Gastroesophageal sphincter (tissue), 4 donors: ENCODE results near the gene VSTM4. TPM values are rescaled to one million over a fixed set of nuclear protein-coding genes. Genes with fewer than 3 reads are reported as not detected.

ENCODE experiments used
- ATAC-seq: fragments of 150-250 bp; one replicate; pipeline ENCODE4 v1.9.1; 2016; ENCODE audit warnings: mild to moderate bottlenecking, moderate library complexity
- H3K27ac ChIP-seq, 4 donors: fragments of 200-600 bp; sonication (generic) in 3 of 4; 1 replicate in 3 of 4; 2 replicates in 1 of 4; pipeline ENCODE4 v1.5.1; 2016 to 2019
- H3K27me3 ChIP-seq: fragments of 200-600 bp; sonication (generic); one replicate; pipeline ENCODE4 v1.5.1; 2019
- H3K36me3 ChIP-seq, 2 donors: fragments of 200-600 bp; sonication (generic); one replicate each; pipeline ENCODE4 v1.5.1; 2019; ENCODE audit warnings: control low read depth in 1 of 2
- H3K4me1 ChIP-seq, 3 donors: fragments of 200-600 bp; sonication (generic); 1 replicate in 2 of 3; 2 replicates in 1 of 3; pipeline ENCODE4 v1.5.1; 2016 to 2019; ENCODE audit warnings: control low read depth in 2 of 3
- H3K4me3 ChIP-seq, 2 donors: fragments of 200-600 bp; sonication (generic); one replicate each; pipeline ENCODE4 v1.5.1; 2019; ENCODE audit warnings: mild to moderate bottlenecking in 1 of 2, moderate library complexity in 1 of 2
- H3K9me3 ChIP-seq, 3 donors: fragments of 200-600 bp; sonication (generic); one replicate each; pipeline ENCODE4 v1.5.1; 2017 to 2019; ENCODE audit warnings: control low read depth in 2 of 3
- CTCF ChIP-seq, 4 experiments: fragments of 200-600 bp in 2 of 4; fragments of 450-650 bp in 2 of 4; sonication (generic) in 1 of 4; IDR thresholded peaks; one replicate each; pipeline ENCODE4 v1.5.1; 2017 to 2019; ENCODE audit warnings: antibody characterized with exemption in 4 of 4, mild to moderate bottlenecking in 2 of 4, moderate library complexity in 2 of 4
- EP300 ChIP-seq: sonication (generic); formaldehyde crosslinking; IDR thresholded peaks from one replicate; pipeline ENCODE4 v1.6.1; 2017; ENCODE audit warnings: antibody characterized with exemption, mild to moderate bottlenecking
- POLR2A ChIP-seq, 2 donors: fragments of 450-650 bp; IDR thresholded peaks; one replicate each; pipeline ENCODE4 v1.6.1; 2017; ENCODE audit warnings: antibody characterized with exemption in 2 of 2, mild to moderate bottlenecking in 2 of 2, moderate library complexity in 1 of 2
- POLR2AphosphoS5 ChIP-seq: sonication (generic); formaldehyde crosslinking; IDR thresholded peaks from one replicate; pipeline ENCODE4 v1.6.1; 2017; ENCODE audit warnings: antibody characterized with exemption
- WGBS, 2 donors: methylation state at CpG; one replicate each; pipeline ENCODE4 v1.1.5; 2018; ENCODE audit warnings: low coverage in 1 of 2; 5-methylcytosine and 5-hydroxymethylcytosine counted together
- total RNA-seq, 4 donors: library from RNA; depleted of rRNA; stranded (reverse); fragments of >200 nt; gene quantifications; one replicate each; pipeline ENCODE4 v1.1.0, GENCODE V29; 2016

VSTM4 gene
- total RNA-seq, 4 donors from 2014 or later: 11.4 to 25.1 (median 21.9) TPM

- Histone ChIP-seq H3K27ac (no peak overlapping the region), H3K9me3 (peaks cover 0 to 10% (median 0%) of the 10 kb centered on the region in 3 donors), H3K27me3 (no peaks in the 10 kb centered on the region), H3K4me3 (no peak overlapping the region), H3K36me3 (no peaks in the 10 kb centered on the region), H3K4me1 (peaks cover 0 to 24% (median 6%) of the 10 kb centered on the region in 3 donors)
- TF ChIP-seq EP300: no peak
- TF ChIP-seq POLR2AphosphoS5: no peak
- no peak for TF ChIP-seq POLR2A (IDR thresholded peaks at IDR 0.05)
- TF ChIP-seq CTCF (IDR thresholded peaks at IDR 0.05): no peak
- no peak for ATAC-seq
- 79 to 97% methylated on average over 5 to 11 of the region's 13 CpGs for WGBS, 2 donors
Measured at GRCh38 chr10:49091450-49092210, 23.7 kb downstream of the VSTM4 start.

DNA sequence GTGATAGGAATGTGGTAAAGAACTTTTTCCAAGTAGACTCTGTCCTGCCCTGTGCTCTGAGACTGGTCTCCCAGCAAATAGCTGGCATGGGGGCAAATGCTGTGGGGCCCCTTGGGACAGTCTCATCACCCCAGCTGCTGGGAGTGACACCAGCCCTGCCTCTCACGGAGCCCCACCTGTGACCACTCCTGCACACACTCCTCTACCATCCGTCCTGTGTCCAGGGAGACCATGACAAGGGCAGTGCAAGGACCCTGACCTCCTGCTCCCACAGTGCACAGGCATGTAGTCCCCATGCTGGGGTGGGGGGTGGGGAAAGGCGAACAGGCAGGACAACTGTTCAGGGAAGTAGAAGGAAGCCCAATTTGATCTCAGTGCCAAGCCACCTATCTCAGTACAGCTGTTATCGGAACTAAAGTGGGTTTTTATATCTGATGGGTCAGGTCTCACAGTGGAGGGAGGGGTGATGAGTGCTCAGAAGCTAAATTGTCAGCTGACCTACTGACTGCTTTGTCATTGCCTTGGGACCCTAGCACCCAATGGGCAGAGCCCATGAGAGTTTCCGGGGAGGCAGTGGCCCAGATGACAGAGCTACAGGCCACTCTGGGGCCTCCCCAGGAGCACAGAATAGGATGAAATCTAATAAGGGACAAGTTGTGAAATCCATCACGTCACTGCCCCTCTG, 24.5 kb downstream of the VSTM4 start:
- H3K27ac ChIP-seq: no peak overlapping the region
- no peak for ATAC-seq
- 100% methylated on average over 3 of the region's 6 CpGs; no CpG with 5 or more reads in 1 of the 2 donors for WGBS, 2 donors
- H3K4me3 ChIP-seq: no peak overlapping the region
- H3K27me3 ChIP-seq: no peaks in the 10 kb centered on the region
- H3K4me1 ChIP-seq: peaks cover 0 to 24% (median 6%) of the 10 kb centered on the region in 3 donors
- TF ChIP-seq POLR2A (IDR thresholded peaks at IDR 0.05) (no peak), POLR2AphosphoS5 (no peak), EP300 (no peak), CTCF (IDR thresholded peaks at IDR 0.05) (no peak)
- peaks cover 0 to 17% (median 0%) of the 10 kb centered on the region in 3 donors for H3K9me3 ChIP-seq
- H3K36me3 ChIP-seq: peaks cover 0 to 3% of the 10 kb centered on the region in 2 donors

DNA sequence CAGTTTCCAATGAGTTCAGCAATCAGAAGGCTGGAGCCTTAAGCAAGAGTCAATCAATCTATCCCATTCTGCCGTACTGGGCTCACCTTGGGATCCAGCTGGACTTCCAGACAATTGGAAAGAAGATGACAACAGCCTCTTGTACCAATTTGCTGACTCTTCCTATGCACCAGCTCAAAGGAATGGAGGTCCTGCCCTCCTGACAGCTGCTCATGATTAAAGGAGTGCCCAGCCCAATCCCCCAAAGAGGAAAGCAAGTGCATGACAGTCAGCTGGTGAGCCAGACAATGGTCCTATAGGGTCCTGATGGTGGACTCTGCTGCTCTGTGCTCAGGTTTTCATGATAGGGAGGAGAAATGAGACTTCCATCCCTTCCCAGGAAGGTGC, 25.1 kb downstream of the VSTM4 start:
- peaks cover 0 to 9% of the 10 kb centered on the region in 2 donors for H3K36me3 ChIP-seq
- ATAC-seq: no peak
- H3K4me1 ChIP-seq: peaks cover 0 to 24% (median 6%) of the 10 kb centered on the region in 3 donors
- H3K4me3 ChIP-seq: no peak overlapping the region
- TF ChIP-seq EP300 (no peak), POLR2A (IDR thresholded peaks at IDR 0.05) (no peak), POLR2AphosphoS5 (no peak), CTCF (IDR thresholded peaks at IDR 0.05) (no peak)
- peaks cover 0 to 17% (median 0%) of the 10 kb centered on the region in 3 donors for H3K9me3 ChIP-seq
- no peaks in the 10 kb centered on the region for H3K27me3 ChIP-seq
- H3K27ac ChIP-seq: no peak overlapping the region
- 29% methylated on average over 1 of the region's 1 CpG; no CpG with 5 or more reads in 1 of the 2 donors for WGBS, 2 donors

GRCh38 chr10:49089557-49090188, 25.6 kb downstream of the VSTM4 start:
- 28 to 65% methylated on average over 3 of the region's 3 CpGs for WGBS, 2 donors
- Histone ChIP-seq H3K4me1 (peaks cover 0 to 24% (median 6%) of the 10 kb centered on the region in 3 donors), H3K36me3 (peaks cover 0 to 15% of the 10 kb centered on the region in 2 donors), H3K27ac (no peak overlapping the region), H3K4me3 (no peak overlapping the region), H3K9me3 (peaks cover 0 to 17% (median 0%) of the 10 kb centered on the region in 3 donors), H3K27me3 (no peaks in the 10 kb centered on the region)
- TF ChIP-seq EP300: no peak
- ATAC-seq: peak; percentile 43

DNA sequence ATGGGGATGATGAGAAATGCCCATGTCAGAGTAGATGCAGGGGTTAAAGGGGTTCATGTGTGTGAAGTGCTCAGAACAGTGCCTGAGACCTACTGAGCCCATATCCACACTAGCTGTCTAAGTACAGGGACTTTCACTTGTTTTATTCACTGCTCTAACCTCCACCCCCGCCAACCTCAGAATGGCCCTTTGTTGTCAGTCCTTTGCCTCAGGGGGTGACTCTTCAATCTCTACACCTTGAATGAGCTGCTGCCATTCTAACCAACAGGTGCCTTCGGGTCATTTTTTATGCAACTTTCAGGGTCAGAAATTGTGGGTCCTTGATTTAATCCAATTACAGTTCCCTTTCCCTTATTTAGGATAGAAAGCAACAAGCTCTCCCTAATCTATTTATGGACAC, 26.2 kb downstream of the VSTM4 start:
- H3K36me3 ChIP-seq: peaks cover 0 to 16% of the 10 kb centered on the region in 2 donors
- H3K4me3 ChIP-seq: no peak overlapping the region
- H3K9me3 ChIP-seq: peaks cover 0 to 17% (median 0%) of the 10 kb centered on the region in 3 donors
- 71 to 76% methylated on average over 1 to 2 of the region's 2 CpGs for WGBS, 2 donors
- no peak for ATAC-seq
- no peak for TF ChIP-seq EP300
- TF ChIP-seq POLR2A (IDR thresholded peaks at IDR 0.05): no peak
- TF ChIP-seq CTCF (IDR thresholded peaks at IDR 0.05): no peak
- no peak for TF ChIP-seq POLR2AphosphoS5
- H3K27ac ChIP-seq: no peak overlapping the region
- H3K4me1 ChIP-seq: peaks cover 0 to 26% (median 6%) of the 10 kb centered on the region in 3 donors
- H3K27me3 ChIP-seq: no peaks in the 10 kb centered on the region
